NCI-H526 (cell line): ENCODE measurements around the gene KIAA1755.

ENCODE experiments used
- DNase-seq, 2 experiments: peaks; one replicate each; lab custom pipeline; 2025; lab: John Stamatoyannopoulos, UW

Gene KIAA1755

GRCh38 chr20:38202153-38202981 is 58.2 kb downstream of the KIAA1755 start:
- no peak for DNase-seq

GRCh38 chr20:38201356-38201755 is 59.2 kb downstream of the KIAA1755 start:
- no peak for DNase-seq

GRCh38 chr20:38200646-38201045 is 59.9 kb downstream of the KIAA1755 start:
- no peak for DNase-seq

- DNase-seq = no peak
These were observed 60.8 kb downstream of the KIAA1755 start for GRCh38 chr20:38199501-38200390.

GRCh38 chr20:38198238-38198861 is 62.2 kb downstream of the KIAA1755 start:
- no peak for DNase-seq

GRCh38 chr20:38197619-38198018 is 62.9 kb downstream of the KIAA1755 start:
- DNase-seq = no peak

GRCh38 chr20:38197217-38197616 is 63.3 kb downstream of the KIAA1755 start:
- no peak for DNase-seq

GRCh38 chr20:38196592-38196991 is 63.9 kb downstream of the KIAA1755 start:
- DNase-seq = no peak

- DNase-seq = no peak
These were observed 64.5 kb downstream of the KIAA1755 start for GRCh38 chr20:38196076-38196475.

GRCh38 chr20:38195521-38195920 is 65.0 kb downstream of the KIAA1755 start:
- no peak for DNase-seq

- no peak for DNase-seq
These were observed 65.5 kb downstream of the KIAA1755 start for GRCh38 chr20:38194971-38195504.

- DNase-seq = no peak
These were observed 66.9 kb downstream of the KIAA1755 start for GRCh38 chr20:38193586-38194105.

- DNase-seq = no peak
These were observed 68.1 kb downstream of the KIAA1755 start for GRCh38 chr20:38192323-38192885.

- DNase-seq = no peak
These were observed 68.9 kb downstream of the KIAA1755 start for GRCh38 chr20:38191654-38192053.

GRCh38 chr20:38190936-38191371 is 69.6 kb downstream of the KIAA1755 start:
- DNase-seq = no peak

GRCh38 chr20:38190166-38190565 is 70.4 kb downstream of the KIAA1755 start:
- no peak for DNase-seq

- no peak for DNase-seq
These were observed 73.0 kb downstream of the KIAA1755 start for GRCh38 chr20:38187517-38187916.

GRCh38 chr20:38186788-38187221 is 73.7 kb downstream of the KIAA1755 start:
- no peak for DNase-seq

- DNase-seq = no peak
These were observed 76.4 kb downstream of the KIAA1755 start for GRCh38 chr20:38184101-38184500.

- no peak for DNase-seq
These were observed 78.6 kb downstream of the KIAA1755 start for GRCh38 chr20:38181971-38182370.

- DNase-seq = no peak
These were observed 79.2 kb downstream of the KIAA1755 start for GRCh38 chr20:38181207-38181801.
